Fibroblast of skin of left biceps (primary cell): ENCODE data around the gene DDIAS.
A peak's percentile ranks its signal among the peaks of the same experiment; 100 is the strongest.
"Not testable (repeated sequence)": the region's sequence is repeated elsewhere in the genome, so short reads cannot be mapped to it uniquely, and the experiment has no call there.

Experiments used
- DNase-seq, 2 experiments: peaks; one replicate each; pipeline ENCODE4 v3.0.0-alpha.2; 2013; ENCODE audit warnings: low read depth in 2 of 2

Gene DDIAS

DNA sequence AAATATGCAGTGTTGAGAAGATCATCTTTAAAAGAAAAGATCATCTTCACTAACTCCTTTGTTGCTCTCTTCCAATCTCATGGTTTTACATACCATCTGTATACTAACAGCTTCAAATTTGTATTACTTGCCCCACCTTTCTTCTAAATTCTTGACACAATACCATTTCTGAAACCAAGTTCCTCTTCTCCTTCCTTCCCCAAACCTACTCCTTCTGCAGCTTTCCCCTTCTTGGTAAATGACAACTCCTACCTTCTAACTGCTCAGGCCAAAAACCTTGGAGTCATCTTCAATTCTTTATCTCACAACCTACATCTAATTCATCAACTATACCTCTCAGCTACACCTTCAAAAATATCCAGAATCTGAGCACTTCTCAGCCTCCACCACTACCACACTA, 10.6 kb upstream of the DDIAS start:
- DNase-seq, result no peak

DNA sequence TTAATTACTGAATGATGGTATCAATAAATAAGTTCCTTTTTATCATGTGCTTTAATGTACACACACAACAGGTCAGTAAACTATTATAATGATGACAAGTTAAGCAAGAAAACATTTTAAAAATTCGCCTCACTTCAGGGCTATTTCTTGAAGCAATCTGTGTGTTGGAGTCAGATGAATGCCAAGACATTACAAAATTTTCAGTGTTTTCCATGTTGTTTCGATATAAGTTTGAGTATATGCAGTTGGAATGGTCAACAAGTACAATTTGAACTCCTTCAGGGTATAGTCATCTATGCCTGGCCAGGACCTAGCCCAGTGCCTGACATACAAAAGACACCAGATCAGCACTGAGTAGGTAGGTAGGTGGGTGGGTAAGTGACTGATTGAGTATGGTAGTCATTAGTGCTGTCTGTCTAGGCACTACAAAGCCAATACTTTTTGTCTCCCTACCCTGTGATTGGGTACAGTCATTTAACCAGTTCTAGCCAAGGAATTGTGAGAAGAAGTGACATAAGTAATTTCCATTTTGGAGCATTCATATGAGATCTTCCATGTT, 8.8 kb upstream of the DDIAS start:
- DNase-seq, result no peak

DNA sequence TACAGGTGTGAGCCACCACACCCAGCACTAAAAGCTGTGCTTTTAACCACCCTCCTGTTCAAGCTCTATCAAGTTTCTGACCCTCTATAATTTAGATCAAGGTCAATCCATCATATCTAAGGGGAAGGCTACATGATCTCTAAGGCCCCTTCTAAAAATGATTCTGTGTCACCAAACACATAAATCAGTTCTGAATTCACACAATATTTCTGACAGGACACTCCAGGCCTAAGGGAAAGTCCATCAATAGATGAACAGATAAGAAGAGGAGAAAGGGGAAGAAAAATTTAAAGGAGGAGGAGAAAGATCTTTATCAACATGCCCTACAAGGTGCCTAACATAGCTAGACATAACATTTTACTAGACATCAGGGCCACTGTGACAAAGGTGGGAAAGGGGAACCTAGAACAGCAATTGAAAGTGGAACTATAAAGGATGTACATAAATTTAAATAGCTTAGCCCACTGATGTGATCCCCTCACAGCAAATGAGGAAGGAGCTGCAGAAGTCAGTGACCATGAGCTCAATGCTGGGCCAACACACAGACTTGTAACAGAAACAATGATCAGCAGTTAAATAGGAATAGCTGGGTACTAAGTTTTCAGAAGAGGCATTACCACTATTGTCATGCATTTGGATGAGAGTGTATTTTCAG, 6.0 kb upstream of the DDIAS start:
- DNase-seq, result no peak

DNA sequence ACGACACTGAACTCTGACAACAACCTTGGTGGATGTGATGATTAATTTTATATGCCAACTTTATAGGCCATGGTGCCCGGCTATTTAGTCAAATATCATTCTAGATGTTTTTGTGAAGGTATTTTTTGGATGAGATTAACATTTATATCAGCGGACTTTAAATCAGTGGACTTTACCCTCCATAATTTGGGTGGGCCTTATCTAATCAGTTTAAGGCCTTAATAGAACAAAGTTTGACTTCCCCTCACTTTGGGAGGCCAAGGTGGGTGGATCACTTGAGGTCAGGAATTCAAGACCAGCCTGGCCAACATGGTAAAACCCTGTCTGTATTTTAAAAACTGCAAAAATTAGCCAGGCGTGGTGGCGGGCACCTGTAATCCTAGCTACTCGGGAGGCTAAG, 5.4 kb upstream of the DDIAS start:
- no peak for DNase-seq

DNA sequence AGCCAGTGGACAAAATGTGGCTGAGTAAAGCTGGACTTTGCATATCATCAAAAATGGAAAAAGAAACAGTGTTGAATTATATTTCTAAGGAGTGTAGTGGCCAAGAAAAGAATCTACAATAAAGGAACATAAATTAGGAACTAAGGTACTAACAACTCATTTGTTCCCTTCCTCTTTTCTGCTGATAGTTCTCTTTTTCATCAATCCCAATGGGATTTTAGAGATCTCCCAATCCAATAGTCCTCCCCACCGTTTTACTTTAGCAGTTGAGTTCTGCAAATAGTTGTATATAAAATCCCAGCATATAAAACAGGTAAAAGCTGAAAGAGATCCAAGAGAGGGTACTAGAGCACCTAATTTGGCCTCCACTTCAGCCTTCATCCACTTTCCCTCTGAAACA, 3.3 kb upstream of the DDIAS start:
- DNase-seq, result no peak

DNA sequence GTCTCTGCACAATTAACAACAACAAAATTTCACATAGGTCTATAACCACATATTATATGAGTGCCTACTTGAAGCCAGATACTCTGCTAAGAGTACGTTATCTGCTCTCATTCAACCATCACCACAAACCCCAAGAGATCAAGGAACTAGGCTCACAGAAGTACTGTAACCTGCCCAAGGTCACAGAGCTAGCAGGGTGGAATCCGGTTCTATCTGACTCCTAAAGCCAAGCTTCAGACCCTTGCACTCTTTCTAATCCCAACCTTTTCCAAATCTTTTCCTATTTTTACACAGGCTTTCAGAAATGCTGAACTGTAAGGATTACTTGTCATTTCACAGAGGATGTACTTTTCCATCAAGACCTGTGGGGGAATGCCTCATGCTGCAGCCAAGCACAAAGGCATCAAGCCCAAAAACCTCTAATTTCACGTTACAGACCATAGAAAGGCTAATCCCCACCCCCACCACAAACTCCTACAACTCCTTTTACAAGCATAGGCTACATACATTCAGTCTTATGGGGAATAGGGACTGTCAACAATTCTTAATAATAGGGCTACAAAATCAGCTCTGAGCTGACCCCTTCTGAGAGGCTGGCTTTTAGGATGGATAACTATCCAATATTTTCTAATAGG, 2.2 kb upstream of the DDIAS start:
- no peak for DNase-seq

DNA sequence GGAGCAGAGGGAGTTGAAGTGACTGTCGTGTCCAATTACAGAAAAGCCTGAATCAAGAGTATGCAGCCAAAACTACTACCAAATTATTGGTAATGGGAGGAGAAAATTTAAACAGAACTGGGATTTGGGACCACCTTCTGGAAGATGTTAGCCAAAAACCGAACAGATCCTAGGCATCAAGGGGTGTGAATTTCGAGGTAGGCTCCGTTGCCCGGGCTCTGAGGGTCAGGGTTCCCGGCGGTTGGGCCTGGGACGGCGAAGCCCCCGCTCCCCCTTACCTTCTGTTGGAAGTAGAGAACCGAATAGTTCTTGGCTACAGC, 1.6 kb upstream of the DDIAS start:
- no peak for DNase-seq

DNA sequence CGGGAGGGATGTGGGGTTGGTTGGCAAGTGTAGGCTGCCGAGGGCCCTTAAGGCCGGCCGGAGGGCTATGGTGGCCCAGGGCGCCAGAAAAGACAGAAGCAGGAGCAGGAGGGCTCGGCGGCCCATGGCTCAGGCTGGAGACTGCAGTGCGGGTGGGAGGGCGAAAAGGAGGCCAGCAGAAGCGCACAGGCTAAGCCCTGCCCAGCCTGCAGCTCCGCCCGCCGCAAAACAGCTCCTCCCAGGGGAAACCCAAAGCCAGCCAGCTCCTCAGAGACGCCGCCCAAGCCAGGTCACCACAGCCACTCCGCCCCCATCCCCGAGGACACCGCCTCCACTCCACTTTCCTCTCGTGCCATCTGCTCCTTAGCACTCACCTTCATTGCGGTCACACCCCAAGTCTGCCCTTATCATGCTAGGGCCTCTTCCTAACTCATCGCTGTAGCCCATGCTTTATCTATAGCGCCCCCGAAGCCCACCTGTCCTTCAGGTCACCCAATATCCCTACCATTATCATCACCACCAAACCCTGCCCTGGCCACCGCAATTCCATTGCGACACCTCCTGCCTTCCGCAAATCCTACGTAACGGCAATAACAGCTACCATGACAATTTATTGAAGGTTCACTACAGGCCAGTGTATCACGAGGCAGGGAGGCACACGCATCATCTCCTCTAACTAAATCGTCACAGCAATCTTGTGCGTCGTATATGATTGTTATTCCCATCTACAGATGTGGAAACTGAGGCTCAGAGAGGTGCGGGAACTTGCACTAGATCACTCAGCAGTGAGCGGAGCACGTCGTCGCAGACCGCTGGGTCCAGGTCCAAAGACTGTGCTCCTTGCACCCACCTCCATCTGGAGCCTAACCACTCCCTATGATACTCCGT, 1.0 kb upstream of the DDIAS start, which contains the start of gene PRCP:
PRCP (minus strand) TSS at position 154 of the 888 bp plus-strand sequence; CDS start at position 126, 28 bp downstream.
- DNase-seq, result peak; percentile 24 to 39

DNA sequence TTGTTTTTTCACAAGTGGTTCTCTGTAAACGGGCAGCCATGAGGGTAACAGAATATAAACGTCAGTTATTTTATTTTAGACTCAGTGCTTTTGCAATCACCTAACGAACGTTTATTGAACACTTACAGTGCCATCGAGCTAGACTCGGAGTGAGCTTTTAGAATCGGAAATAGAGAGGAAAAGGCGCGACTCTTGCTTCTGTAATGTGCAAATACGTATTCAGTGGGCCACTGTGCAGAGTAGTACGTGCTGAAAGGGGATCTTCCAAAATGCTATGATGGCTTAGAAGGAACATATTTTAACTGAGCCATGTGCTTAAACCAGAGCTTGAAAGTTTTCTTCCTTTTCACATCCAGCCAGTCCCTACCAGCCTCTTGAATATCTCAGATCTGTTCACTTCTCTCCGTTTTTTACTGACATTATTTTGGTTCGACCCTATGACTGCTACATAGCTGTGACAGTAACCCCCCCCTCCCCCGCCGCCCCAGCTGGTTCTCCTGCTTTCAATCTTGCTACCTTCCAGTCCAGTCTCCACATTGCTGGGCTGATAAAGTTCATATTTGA, 468 bp downstream of the DDIAS start:
- DNase-seq, result no peak

DNA sequence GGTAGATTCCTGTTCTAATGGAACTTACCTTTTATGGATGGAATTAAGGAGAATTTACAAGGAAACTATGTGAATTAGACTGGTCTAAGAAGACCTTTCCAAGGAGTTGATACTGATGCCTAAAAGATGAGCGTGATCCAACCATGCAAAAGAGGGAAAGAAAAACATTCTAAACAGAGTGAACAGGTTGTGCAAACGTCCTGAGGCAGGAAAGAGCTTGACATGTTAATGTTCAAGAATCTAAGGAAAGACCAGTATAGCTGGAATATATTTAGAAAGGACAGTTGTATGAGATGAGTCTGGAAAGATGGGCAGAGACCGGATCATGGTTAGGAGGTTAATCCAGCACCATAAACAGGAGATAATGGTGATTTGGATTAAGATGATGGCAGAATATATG, 1.3 kb downstream of the DDIAS start:
- no peak for DNase-seq

DNA sequence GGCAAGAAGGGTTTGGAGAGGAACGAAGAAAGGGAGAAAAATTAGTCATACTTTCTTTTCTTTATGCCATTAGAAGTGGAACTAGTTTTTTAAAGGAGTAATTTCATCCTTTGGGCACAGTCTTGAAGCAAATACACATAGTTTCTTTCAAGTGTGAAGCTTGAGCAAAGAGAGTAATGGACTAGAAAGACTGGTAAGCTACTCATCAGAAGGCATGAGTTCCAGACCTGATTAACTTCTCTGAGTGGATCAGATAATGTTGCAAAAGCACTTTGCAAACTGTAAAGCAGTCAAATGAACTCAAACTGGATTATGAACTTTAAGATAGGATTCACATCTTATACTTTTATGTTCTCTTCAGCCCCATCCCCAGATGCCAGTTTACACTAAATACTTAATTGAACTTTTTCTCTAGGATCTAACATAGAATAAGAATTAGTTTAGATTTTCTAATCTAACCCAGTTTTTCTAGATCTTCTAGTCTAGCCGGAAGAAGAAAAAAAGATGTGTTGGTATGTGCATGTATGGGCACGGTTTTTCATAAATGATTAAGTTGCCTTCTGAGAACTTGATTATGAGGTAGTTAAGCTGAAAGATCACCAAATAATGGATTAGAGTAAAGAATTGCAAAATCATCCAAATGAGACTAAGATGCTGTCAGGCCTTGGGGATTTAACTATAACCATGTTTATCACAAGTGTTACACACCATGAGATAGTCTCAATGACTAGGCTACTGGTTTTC, 2.5 kb downstream of the DDIAS start:
- no peak for DNase-seq

DNA sequence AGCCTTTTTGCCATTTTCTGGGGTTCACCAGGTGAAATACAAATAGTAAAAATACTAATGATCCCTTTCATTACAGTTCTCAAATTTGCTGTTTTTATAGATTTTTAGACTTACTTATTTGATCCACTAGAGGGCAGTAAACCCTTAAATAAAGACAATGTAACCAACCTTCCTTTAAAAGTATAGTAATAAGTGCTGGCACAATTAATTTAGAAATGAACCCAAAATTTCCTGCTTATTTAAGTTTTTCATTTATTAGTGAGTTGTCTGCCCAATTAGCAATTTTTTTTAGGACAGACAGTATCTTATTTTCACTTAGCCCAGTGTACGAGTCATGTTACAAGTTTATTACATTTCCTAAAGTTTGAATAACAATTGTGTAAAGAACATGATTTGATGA, 4.7 kb downstream of the DDIAS start:
- no peak for DNase-seq

DNA sequence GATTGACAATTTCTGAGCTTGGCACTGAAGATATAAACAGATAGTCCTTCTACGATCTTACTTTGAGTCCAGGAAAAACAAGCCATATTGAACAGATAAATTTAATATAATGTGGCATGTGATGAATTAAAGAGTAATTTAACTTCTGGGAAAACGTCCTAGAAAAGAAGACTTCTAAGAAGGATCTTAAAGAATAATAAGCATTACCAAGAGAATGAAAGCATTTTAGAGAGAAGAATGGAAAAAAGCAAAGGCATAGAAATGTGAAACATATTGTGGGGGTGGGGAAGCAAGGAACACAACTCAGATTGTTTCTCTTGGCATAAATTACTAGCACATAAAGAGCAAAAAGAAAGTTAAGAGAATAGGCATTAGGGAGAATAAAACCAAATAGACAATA, 5.4 kb downstream of the DDIAS start:
- DNase-seq, result no peak

DNA sequence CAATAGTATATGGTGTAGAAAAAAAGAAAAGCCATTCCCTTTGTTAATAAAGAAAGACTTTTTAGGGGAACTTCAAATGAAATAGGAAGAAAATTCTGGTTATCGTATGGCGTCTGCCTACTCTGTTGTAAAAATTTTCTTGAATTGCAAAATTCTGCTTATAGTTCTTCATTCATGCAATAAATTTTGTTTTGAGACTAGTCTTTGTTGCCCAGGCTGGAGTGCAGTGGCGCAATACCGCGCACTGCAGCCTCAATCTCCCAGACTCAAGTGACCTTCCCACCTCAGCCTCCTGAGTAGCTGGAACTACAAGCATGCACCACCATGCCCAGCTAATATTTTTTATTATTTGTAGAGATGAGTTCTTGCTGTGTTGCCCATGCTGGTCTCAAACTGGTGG, 5.8 kb downstream of the DDIAS start:
- no peak for DNase-seq

DNA sequence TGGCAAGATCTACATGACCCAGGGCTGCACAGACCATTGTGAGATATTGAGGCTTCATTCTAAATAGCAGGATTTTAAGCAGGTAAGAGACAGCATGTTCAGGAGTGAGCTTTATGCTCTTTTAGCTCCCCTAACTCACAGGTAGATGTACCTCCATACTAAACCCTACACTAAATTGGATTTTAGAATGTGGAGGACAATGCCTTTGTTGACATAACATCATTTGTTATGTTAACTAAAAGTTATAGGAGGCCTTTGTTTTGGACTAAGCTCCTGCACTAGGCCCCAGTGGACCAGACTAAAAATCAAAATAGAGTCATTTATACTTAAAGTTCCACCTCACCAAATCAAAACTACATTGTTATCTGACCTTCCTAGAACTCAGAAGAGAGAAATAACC, 6.8 kb downstream of the DDIAS start:
- no peak for DNase-seq

DNA sequence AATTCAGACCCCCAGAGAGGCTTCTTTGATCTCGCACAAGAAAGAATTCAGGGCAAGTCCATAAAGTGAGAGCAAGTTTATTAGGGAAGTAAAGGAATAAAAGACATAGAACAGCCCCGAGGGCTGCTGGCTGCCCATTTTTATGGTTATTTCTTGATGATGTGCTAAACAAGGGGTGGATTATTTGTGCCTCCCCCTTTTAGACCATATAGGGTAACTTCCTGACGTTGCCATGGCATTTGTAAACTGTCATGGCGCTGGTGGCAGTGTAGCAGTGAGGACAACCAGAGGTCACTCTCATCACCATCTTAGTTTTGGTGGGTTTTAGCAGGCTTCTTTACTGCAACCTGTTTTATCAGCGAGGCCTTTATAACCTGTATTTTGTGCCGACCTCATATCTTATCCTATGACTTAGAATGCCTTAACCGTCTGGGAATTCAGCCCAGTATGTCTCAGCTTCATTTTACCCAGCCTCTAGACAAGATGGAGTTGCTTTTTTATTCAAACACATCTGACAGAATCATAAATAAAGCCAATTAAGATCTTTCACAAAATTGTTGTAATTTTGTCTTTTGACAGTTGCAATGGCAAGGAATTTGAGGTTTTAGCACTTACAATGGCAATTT, 7.6 kb downstream of the DDIAS start:
- no peak for DNase-seq

DNA sequence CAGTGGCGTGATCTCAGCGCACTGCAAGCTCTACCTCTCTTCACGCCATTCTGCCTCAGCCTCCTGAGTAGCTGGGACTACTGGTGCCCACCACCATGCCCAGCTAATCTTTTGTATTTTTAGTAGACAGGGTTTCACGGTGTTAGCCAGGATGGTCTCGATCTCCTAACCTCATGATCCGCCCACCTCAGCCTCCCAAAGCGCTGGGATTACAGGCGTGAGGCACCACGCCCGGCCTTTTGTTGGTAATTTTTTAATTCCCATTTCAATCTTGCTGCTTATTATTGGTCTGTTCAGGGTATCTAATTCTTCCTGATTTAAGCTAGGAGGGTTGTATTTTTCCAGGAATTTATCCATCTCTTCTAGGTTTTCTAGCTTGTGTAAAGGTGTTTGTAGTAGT, 18.2 kb downstream of the DDIAS start:
- DNase-seq, result not testable (repeated sequence)

DNA sequence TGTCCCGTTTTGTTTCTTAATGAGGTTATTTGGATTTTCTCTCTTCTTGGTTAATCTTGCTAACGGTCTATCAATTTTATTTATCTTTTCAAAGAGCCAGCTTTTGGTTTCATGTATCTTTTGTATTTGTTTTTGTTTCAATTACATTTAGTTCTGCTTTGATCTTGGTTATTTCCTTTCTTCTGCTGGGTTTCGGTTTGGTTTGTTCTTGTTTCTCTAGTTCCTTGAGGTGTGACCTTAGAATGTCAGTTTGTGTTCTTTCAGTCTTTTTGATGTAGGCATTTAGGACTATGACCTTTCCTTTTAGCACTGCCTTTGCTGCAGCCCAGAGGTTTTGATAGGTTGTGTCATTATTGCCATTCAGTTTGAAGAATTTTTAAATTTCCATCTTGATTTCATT, 18.7 kb downstream of the DDIAS start:
- not testable (repeated sequence) for DNase-seq

DNA sequence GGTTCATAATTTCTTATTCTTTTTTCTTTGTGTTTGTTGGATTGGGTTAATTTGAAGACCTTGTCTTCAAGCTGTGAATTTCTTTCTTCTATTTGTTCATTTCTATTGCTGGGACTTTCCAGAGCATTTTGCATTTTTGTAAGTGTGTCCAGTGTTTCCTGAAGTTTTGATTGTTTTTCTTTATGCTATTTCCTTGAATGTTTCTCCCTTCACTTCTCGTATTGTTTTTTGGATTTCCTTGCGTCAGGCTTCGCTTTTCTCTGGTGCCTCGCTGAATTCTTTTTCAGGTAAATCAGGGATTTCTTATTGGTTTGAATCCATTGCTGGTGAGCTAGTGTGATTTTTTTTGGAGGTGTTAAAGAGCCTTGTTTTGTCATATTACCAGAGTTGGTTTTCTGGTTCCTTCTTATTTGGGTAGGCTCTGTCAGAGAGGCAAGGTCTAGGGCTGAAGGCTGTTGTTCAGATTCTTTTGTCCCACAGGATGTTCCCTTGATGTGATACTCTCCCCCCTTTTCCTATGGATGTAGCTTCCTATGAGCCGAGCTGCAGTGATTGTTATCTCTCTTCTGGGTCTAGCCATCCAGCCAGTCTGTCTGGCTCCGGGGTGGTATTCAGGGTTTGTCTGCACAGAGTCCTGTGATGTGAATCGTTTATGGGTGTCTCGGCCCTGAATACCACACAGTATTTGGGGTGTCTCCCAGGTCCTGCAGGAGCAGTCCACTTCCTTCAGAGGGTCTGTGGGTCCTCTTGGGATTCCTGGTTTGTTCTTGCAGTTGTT, 21.0 kb downstream of the DDIAS start:
- not testable (repeated sequence) for DNase-seq

DNA sequence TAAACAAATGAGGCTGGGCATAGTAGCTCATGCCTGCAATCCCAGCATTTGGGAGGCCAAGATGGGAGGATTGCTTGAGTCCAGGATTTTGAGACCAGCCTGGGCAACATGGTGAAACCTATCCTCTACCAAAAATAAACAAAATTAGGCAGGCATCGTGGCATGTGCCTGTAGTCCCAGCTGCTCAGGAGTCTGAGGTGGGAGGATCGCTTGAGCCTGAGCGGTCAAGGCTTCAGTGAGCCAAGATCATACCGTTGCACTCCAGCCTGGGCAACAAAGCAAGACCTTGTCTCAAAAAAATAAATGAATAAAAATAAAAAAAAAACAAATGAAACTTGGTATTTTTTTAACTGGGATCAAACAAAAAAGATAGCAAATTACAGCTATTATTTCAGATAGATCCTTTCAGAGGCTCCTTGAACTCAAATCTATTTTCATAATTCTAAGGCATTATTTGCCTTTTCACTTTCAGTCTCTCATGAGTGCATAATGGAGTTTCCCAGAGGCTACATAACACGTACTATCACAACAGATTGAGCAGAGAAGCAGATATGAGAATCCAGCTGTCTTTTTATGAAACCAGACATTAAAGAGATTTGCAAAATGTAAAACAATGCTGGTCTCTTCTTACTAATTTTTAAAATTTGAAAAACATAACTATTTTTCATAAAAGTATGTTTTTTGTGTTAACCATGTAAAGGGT, 23.1 kb downstream of the DDIAS start:
- DNase-seq, result no peak
